ENCODE data around the gene SAMD4A.

The SAMD4A gene

GRCh38 chr14:54738009-54738408 is 171.1 kb downstream of the SAMD4A start:
- peaks cover 4% of the 10 kb centered on the region for H3K27me3 Mint-ChIP-seq (ENCODE audit: low read depth, poor library complexity)
- H3K4me1 Mint-ChIP-seq = peaks cover 17% of the 10 kb centered on the region
- TF ChIP-seq CTCF (IDR thresholded peaks at IDR 0.05) = no peak
- no peaks in the 10 kb centered on the region for H3K9me3 Mint-ChIP-seq
- no peak overlapping the region for H3K4me3 Mint-ChIP-seq
- H3K27ac Mint-ChIP-seq = no peak overlapping the region
- no peaks in the 10 kb centered on the region for H3K36me3 Mint-ChIP-seq (ENCODE audit: low read depth)
- DNase-seq = no peak

- H3K36me3 Mint-ChIP-seq (ENCODE audit: low read depth) = no peaks in the 10 kb centered on the region
- H3K9me3 Mint-ChIP-seq = no peaks in the 10 kb centered on the region
- no peak overlapping the region for H3K27ac Mint-ChIP-seq
- TF ChIP-seq CTCF (IDR thresholded peaks at IDR 0.05) = no peak
- no peak for DNase-seq
- no peak overlapping the region for H3K4me3 Mint-ChIP-seq
- no peaks in the 10 kb centered on the region for H3K27me3 Mint-ChIP-seq (ENCODE audit: low read depth, poor library complexity)
- peaks cover 29% of the 10 kb centered on the region for H3K4me1 Mint-ChIP-seq
Measured at GRCh38 chr14:54739514-54739913, 172.6 kb downstream of the SAMD4A start.

GRCh38 chr14:54742492-54743350 is 175.8 kb downstream of the SAMD4A start:
- no peaks in the 10 kb centered on the region for H3K36me3 Mint-ChIP-seq (ENCODE audit: low read depth)

GRCh38 chr14:54743382-54743781 is 176.5 kb downstream of the SAMD4A start:
- no peak for TF ChIP-seq CTCF (IDR thresholded peaks at IDR 0.05)
- Mint-ChIP-seq H3K27ac (peak overlapping the region; percentile 86), H3K9me3 (no peaks in the 10 kb centered on the region), H3K4me1 (peaks cover 27% of the 10 kb centered on the region), H3K36me3 (ENCODE audit: low read depth) (no peaks in the 10 kb centered on the region), H3K27me3 (ENCODE audit: low read depth, poor library complexity) (no peaks in the 10 kb centered on the region), H3K4me3 (no peak overlapping the region)
- no peak for DNase-seq

More at GRCh38 chr14:54742492-54743350, 175.8 kb downstream of the SAMD4A start:
- Mint-ChIP-seq H3K4me1 (peaks cover 29% of the 10 kb centered on the region), H3K27me3 (ENCODE audit: low read depth, poor library complexity) (no peaks in the 10 kb centered on the region), H3K9me3 (no peaks in the 10 kb centered on the region), H3K4me3 (no peak overlapping the region), H3K27ac (peak overlapping the region; percentile 86)
- no peak for TF ChIP-seq CTCF (IDR thresholded peaks at IDR 0.05)
- DNase-seq = no peak

GRCh38 chr14:54746019-54746418 is 179.1 kb downstream of the SAMD4A start:
- Mint-ChIP-seq H3K36me3 (ENCODE audit: low read depth) (no peaks in the 10 kb centered on the region), H3K4me3 (no peak overlapping the region), H3K27ac (no peak overlapping the region), H3K9me3 (no peaks in the 10 kb centered on the region), H3K27me3 (ENCODE audit: low read depth, poor library complexity) (no peaks in the 10 kb centered on the region), H3K4me1 (peaks cover 27% of the 10 kb centered on the region)
- no peak for DNase-seq
- TF ChIP-seq CTCF (IDR thresholded peaks at IDR 0.05) = no peak

- H3K36me3 Mint-ChIP-seq (ENCODE audit: low read depth) = no peaks in the 10 kb centered on the region
- no peak for DNase-seq
- H3K27me3 Mint-ChIP-seq (ENCODE audit: low read depth, poor library complexity) = peaks cover 5% of the 10 kb centered on the region
- H3K4me1 Mint-ChIP-seq = peaks cover 21% of the 10 kb centered on the region
- H3K9me3 Mint-ChIP-seq = no peaks in the 10 kb centered on the region
- no peak for TF ChIP-seq CTCF (IDR thresholded peaks at IDR 0.05)
- H3K27ac Mint-ChIP-seq = no peak overlapping the region
- H3K4me3 Mint-ChIP-seq = no peak overlapping the region
Measured at GRCh38 chr14:54747616-54748015, 180.7 kb downstream of the SAMD4A start.

Measured in nephron progenitor cell (in vitro differentiated cells).